Karpas-422 (cell line): Measurements from ENCODE around the gene RASA4B. TPM values are rescaled to one million over a fixed set of nuclear protein-coding genes. Genes with fewer than 3 reads are reported as not detected.

Source experiments
- DNase-seq: peaks from one replicate; pipeline ENCODE4 v3.0.0-alpha.2; 2015
- H2AFZ ChIP-seq: fragments of 200-600 bp; sonication (generic); 2 replicates; pipeline ENCODE4 v1.6.1; 2014; ENCODE audit warnings: antibody characterized with exemption, low read length, mixed read lengths
- H3K27ac ChIP-seq: fragments of 200-600 bp; sonication (generic); 2 replicates; pipeline ENCODE4 v1.5.1; 2014; ENCODE audit warnings: mild to moderate bottlenecking, low read length, moderate library complexity
- H3K27me3 ChIP-seq: fragments of 200-600 bp; sonication (generic); 2 replicates; pipeline ENCODE4 v1.6.1; 2014; ENCODE audit warnings: low read length, mixed read lengths
- H3K36me3 ChIP-seq: fragments of 200-600 bp; sonication (generic); 2 replicates; pipeline ENCODE4 v1.6.1; 2014; ENCODE audit warnings: low read length, mixed read lengths; ENCODE audit not compliant: insufficient read depth
- H3K4me1 ChIP-seq: fragments of 200-600 bp; sonication (generic); 2 replicates; pipeline ENCODE4 v1.6.1; 2014; ENCODE audit warnings: mild to moderate bottlenecking, low read length, mixed read lengths
- H3K4me2 ChIP-seq: fragments of 200-600 bp; sonication (generic); 2 replicates; pipeline ENCODE4 v1.6.1; 2014; ENCODE audit warnings: low read length, low read depth, mild to moderate bottlenecking; ENCODE audit not compliant: poor library complexity, severe bottlenecking
- H3K4me3 ChIP-seq: fragments of 200-600 bp; sonication (generic); 2 replicates; pipeline ENCODE4 v1.5.1; 2014; ENCODE audit warnings: mild to moderate bottlenecking, antibody characterized with exemption, low read length, mixed read lengths
- H3K79me2 ChIP-seq: fragments of 200-600 bp; sonication (generic); 2 replicates; pipeline ENCODE4 v1.6.1; 2014; ENCODE audit warnings: mild to moderate bottlenecking, low read length, mixed read lengths
- H3K9ac ChIP-seq: fragments of 200-600 bp; sonication (generic); 2 replicates; pipeline ENCODE4 v1.6.0; 2014; ENCODE audit warnings: low read length
- H3K9me2 ChIP-seq: fragments of 200-600 bp; sonication (generic), shearing (Covaris generic); replicated peaks from 2 replicates; pipeline ENCODE4 v1.6.0; 2014; ENCODE audit warnings: mild to moderate bottlenecking, low read length, moderate library complexity; ENCODE audit not compliant: insufficient read depth
- H3K9me3 ChIP-seq: fragments of 300-700, 200-600 bp; sonication (generic); 2 replicates; pipeline ENCODE4 v1.6.1; 2014; ENCODE audit warnings: low read length, mixed read lengths
- H4K20me1 ChIP-seq: fragments of 200-600 bp; sonication (generic); 2 replicates; pipeline ENCODE4 v1.6.1; 2014; ENCODE audit warnings: mild to moderate bottlenecking, antibody characterized with exemption, low read length, low read depth; ENCODE audit not compliant: insufficient read depth
- total RNA-seq: library from RNA; depleted of rRNA; stranded (reverse); fragments of >200 nt; shearing (Covaris generic); gene quantifications from 2 replicates; pipeline ENCODE4 v1.2.3, GENCODE V29; 2014; ENCODE audit warnings: low replicate concordance

The RASA4B gene
- total RNA-seq, 1 experiment from 2014 or later: 2.4 TPM

DNA sequence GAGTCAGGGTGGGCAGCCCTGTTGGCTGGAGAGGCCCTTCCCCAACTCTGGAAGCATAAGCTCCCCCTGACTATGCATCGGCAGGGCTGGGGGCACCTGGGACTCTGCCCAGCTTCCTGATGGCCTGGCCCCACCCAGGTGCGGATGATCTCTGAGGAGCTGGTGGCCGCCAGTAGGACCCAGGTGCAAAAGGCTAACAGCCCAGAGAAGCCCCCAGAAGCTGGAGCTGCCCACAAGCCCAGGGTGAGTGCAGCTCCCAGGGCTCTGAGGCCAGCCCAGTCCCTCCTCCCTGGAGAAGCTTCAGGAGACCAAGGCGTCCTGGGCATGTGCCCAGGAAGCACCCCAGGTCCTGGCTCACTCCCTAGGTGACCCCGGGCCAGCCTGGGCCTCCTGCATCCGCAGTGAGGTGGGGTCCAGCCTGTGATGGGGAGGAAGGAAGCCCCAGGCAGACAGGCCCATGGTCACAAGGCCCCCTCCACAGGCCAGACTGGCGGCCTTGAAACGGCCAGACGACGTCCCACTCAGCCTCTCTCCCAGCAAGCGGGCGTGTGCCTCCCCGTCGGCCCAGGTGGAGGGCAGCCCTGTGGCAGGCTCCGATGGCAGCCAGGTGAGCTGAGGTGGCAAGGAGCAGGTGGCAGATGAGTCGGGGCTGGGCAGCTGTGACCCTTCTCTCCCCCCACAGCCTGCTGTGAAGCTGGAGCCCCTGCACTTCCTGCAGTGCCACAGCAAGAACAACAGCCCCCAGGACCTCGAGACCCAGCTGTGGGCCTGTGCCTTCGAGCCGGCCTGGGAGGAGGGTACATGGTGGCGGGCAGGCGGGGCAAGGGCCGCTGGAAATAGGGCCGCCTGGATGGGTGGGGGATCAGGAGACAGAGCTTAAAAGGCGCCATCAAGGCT lies 49.7 kb downstream of the RASA4B start:
- Histone ChIP-seq H3K27ac (no peak overlapping the region), H3K36me3 (no peaks in the 10 kb centered on the region)

DNA sequence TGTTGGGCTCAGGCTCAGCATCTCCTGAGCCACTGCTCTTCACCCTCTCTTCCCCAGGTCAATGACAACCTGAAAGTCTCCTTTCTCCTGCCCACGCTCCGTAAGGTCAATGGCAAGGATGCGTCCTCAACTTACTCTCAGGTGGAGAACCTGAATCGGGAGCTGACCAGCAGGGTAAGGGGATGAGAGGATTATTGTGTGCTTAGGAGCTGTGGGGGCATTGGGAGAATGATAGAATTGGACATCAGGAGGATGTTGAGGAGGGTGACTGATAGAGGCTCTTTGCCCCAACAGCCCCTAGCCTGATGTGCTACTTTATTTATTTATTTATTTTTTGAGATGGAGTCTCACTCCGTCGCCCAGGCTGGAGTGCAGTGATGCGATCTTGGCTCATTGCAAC lies 51.5 kb downstream of the RASA4B start:
- Histone ChIP-seq H3K27me3 (no peaks in the 10 kb centered on the region), H3K27ac (no peak overlapping the region), H4K20me1 (peaks cover 3% of the 10 kb centered on the region; the same call in 1 of the 2 replicates), H3K9ac (peak overlapping the region; percentile 97), H3K9me3 (no peaks in the 10 kb centered on the region), H3K4me3 (peak overlapping the region; percentile 100), H2AFZ (no peak overlapping the region), H3K9me2 (no peaks in the 10 kb centered on the region), H3K36me3 (no peaks in the 10 kb centered on the region), H3K4me2 (peak overlapping the region; percentile 99), H3K79me2 (peaks cover 26% of the 10 kb centered on the region), H3K4me1 (peaks cover 26% of the 10 kb centered on the region)
- DNase-seq: no peak

More for the DNA sequence above, 49.7 kb downstream of the RASA4B start:
- no peak overlapping the region for H3K4me3 ChIP-seq
- peaks cover 26% of the 10 kb centered on the region for H3K4me1 ChIP-seq
- H3K4me2 ChIP-seq: no peak overlapping the region
- H3K27me3 ChIP-seq: no peaks in the 10 kb centered on the region
- H2AFZ ChIP-seq: no peak overlapping the region
- H3K9me2 ChIP-seq: no peaks in the 10 kb centered on the region
- peaks cover 3% of the 10 kb centered on the region; the same call in 1 of the 2 replicates for H4K20me1 ChIP-seq
- DNase-seq: no peak
- H3K9me3 ChIP-seq: no peaks in the 10 kb centered on the region
- H3K79me2 ChIP-seq: peaks cover 17% of the 10 kb centered on the region
- H3K9ac ChIP-seq: no peak overlapping the region

DNA sequence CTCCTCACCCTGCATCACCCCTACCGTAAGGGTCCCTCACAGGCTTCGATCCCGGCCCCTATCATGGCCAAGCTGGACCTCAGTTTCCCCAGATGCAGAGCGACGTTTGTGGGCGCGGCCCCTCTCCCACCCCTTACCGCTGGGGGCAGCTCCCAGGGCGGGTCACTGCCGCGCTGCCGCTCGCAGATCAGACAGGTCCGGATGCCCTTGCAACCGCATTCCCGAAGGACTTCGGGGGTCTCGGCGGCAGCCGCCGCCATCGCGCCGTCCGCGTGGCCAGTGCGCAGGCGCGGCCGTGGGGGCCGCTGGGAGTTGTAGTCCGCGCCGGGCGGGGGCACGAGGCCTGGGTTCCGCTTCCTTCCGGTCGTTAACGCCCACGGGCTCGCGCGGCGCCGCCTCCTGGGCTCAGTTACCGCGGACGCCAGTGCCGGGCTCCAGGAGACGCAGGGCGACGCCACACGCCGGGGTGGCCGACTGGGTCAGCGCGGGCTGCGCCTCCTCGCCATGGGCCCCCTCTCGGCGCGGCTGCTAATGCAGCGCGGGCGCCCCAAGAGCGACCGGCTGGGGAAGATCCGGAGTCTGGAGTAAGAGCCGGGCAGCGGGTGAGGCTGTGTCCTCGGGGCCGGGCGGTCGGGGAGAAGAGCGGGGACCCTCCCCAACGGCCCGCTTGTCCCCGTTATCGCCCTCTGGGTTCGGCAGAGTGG lies 52.8 kb downstream of the RASA4B start, which contains the start of the genes ALKBH4 and LRWD1:
TSS of gene ALKBH4 (minus strand) at position 287 of the 704 bp plus-strand sequence. CDS start at position 260, 27 bp downstream.
TSS of gene LRWD1 (plus strand) at position 408 of the 704 bp plus-strand sequence. CDS start at position 505, 97 bp downstream.
- Histone ChIP-seq H3K27ac (peak within 1 kb of the TSS; percentile 41; the same call in 1 of the 2 replicates), H3K9me3 (no peaks in the 10 kb centered on the region), H3K4me3 (peak within 1 kb of the TSS; percentile 100), H3K9ac (peak within 1 kb of the TSS; percentile 97), H2AFZ (peak within 1 kb of the TSS; percentile 99), H3K4me2 (peak within 1 kb of the TSS; percentile 99), H3K9me2 (no peaks in the 10 kb centered on the region), H3K4me1 (peaks cover 26% of the 10 kb centered on the region), H4K20me1 (peaks cover 3% of the 10 kb centered on the region; the same call in 1 of the 2 replicates), H3K36me3 (no peaks in the 10 kb centered on the region), H3K27me3 (no peaks in the 10 kb centered on the region), H3K79me2 (peaks cover 26% of the 10 kb centered on the region)
- DNase-seq: peak; percentile 97

DNA sequence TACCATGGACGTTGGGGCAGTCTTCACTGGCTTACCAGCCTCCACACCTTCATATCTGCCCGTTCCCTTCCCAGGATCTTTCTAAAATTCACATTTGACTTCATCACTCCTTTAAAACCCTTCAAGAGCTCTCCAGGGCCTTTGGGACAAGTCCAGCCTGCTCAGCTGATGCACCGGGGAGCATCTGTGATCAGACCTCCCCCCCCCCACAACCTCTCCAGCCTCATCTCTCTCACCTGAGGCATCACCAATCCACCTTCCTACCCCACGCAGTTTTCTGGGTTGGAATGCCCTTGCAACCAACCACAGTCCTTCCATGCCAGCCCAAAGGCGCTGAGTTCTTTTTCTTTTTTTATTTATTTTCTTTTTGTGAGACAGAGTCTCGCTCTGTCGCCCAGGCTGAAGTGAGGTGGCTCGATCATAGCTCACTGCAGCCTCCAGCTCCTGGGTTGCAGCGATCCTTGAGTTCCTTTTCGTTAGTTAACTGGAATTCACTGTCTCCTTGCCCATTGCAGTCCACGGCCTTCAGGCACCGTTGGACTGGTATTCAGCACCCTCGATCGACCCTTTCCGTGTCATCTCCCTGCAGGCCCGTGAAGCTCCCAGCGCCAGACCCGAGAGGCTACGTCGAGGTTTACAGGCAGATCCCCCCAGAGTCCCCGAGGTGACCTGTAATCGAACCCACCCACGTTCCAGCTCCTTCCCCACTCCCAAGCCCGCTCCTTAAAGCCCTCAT lies 53.6 kb downstream of the RASA4B start:
- H3K4me3 ChIP-seq: peak overlapping the region; percentile 100
- peaks cover 3% of the 10 kb centered on the region; the same call in 1 of the 2 replicates for H4K20me1 ChIP-seq
- no peaks in the 10 kb centered on the region for H3K9me2 ChIP-seq
- H3K9me3 ChIP-seq: no peaks in the 10 kb centered on the region
- DNase-seq: peak; percentile 55
- no peaks in the 10 kb centered on the region for H3K36me3 ChIP-seq
- no peaks in the 10 kb centered on the region for H3K27me3 ChIP-seq
- peak overlapping the region; percentile 99 for H2AFZ ChIP-seq
- H3K9ac ChIP-seq: peak overlapping the region; percentile 97
- peaks cover 26% of the 10 kb centered on the region for H3K79me2 ChIP-seq
- peaks cover 26% of the 10 kb centered on the region for H3K4me1 ChIP-seq
- peak overlapping the region; percentile 41; the same call in 1 of the 2 replicates for H3K27ac ChIP-seq
- H3K4me2 ChIP-seq: peak overlapping the region; percentile 99

DNA sequence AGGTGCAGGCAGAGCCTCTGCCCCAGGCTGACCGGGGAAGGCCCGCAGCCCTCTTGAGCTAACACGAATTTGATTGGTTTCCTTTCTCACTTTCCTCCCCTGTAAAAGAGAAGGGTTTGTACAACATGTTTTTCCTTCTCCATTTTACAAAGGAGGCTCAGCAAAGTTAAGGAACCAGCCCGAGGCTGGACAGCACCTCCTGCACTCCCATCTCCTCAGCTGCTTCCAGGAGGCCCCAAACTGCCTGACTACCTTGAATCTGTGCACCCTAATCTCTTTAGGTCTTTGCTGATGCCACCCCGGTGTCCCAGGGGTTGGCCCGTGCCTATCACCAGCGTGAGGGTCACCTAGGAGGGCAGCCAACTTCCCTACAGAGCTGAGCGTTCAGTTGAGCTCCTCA lies 57.1 kb downstream of the RASA4B start:
- Histone ChIP-seq H4K20me1 (no peaks in the 10 kb centered on the region), H3K9me3 (no peaks in the 10 kb centered on the region), H3K27ac (no peak overlapping the region), H3K4me2 (no peak overlapping the region), H3K79me2 (peaks cover 26% of the 10 kb centered on the region), H3K27me3 (no peaks in the 10 kb centered on the region), H2AFZ (no peak overlapping the region), H3K4me3 (no peak overlapping the region), H3K9me2 (no peaks in the 10 kb centered on the region), H3K9ac (no peak overlapping the region), H3K4me1 (peaks cover 12% of the 10 kb centered on the region), H3K36me3 (no peaks in the 10 kb centered on the region; the same call in 1 of the 2 replicates)
- no peak for DNase-seq

DNA sequence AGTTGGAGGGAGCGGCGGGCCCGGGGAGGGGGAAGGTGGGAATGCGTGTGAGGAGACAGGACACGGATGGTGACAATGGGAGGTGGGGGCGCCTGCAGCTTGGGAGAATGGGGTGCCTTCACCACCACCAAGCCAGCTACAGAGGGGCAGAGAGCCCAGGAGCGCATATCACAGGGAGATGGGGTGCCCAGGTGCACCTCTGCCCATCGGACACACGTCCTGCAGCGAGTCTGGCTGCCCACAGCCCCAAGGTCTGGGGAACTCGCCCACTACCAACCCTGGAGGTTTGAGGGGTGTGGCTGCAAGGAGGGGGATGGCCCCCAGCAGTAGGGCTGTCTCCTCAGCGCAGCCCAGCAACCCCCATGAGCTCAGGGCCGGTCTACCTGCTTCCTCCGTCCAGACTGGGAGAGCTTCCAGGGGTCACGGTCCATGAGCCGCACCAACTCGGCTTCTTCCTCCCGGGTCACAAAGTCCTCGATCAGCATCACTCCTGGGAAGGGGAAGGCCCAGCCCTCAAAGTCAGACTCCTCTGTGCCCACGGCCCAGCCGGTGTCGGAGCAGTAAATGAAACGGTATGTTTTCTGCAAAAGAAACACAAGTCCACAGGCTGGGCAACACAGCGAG lies 58.2 kb downstream of the RASA4B start:
- Histone ChIP-seq H3K9me3 (no peaks in the 10 kb centered on the region), H3K4me2 (no peak overlapping the region), H3K4me1 (peaks cover 9% of the 10 kb centered on the region), H3K27ac (no peak overlapping the region), H3K27me3 (no peaks in the 10 kb centered on the region), H2AFZ (no peak overlapping the region), H3K9me2 (no peaks in the 10 kb centered on the region), H3K79me2 (peaks cover 23% of the 10 kb centered on the region), H3K4me3 (no peak overlapping the region), H4K20me1 (no peaks in the 10 kb centered on the region), H3K36me3 (no peaks in the 10 kb centered on the region; the same call in 1 of the 2 replicates), H3K9ac (no peak overlapping the region)
- DNase-seq: no peak

DNA sequence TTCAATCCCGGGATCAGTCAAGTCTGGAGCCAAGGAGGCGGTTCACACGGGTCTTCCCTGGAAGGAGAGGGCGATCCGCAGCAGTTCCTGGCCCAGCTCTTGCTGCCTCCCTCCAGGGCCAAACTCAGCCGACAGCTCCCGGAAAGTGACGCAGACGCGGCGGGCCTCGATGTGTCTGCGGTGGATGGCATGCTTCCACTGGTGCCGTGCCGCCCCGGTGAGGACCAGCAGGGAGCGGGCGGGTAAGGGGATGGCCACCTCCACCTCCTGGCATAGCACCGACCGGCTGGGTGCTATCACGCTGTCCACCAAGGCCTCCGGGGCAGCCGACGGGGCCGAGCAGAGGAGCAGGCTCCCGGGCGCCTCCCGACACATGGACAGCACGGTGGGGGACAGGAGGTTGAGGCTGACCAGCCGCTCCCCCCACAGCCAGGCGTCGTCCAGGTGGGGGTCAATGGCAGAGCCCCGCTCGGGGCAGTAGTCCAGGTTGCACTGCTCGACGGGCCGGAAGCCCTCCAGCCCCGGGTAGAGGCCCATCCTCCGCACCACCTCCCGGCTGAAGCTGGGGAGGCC lies 60.1 kb downstream of the RASA4B start:
- Histone ChIP-seq H4K20me1 (no peaks in the 10 kb centered on the region), H3K4me3 (no peak overlapping the region), H3K36me3 (no peaks in the 10 kb centered on the region; the same call in 1 of the 2 replicates), H3K27me3 (no peaks in the 10 kb centered on the region), H3K9ac (no peak overlapping the region), H3K4me2 (no peak overlapping the region), H3K4me1 (no peaks in the 10 kb centered on the region), H3K9me3 (no peaks in the 10 kb centered on the region), H3K9me2 (no peaks in the 10 kb centered on the region), H2AFZ (no peak overlapping the region), H3K27ac (no peak overlapping the region), H3K79me2 (peaks cover 6% of the 10 kb centered on the region; the same call in 1 of the 2 replicates)
- no peak for DNase-seq
